ENCODE results near the gene CACNA2D3.

Gene CACNA2D3

GRCh38 chr3:54120657-54121413, 1.5 kb upstream of the CACNA2D3 start:
- Mint-ChIP-seq H3K4me1 (ENCODE audit: low read depth) (no peaks in the 10 kb centered on the region), H3K36me3 (ENCODE audit: low read depth) (no peaks in the 10 kb centered on the region), H3K9me3 (peaks cover 10% of the 10 kb centered on the region), H3K27ac (no peak overlapping the region), H3K27me3 (peaks cover 70% of the 10 kb centered on the region), H3K4me3 (no peak overlapping the region)
- intact Hi-C loops (cut with micrococcal nuclease), result no loop called here

- H3K9me3 Mint-ChIP-seq, result peaks cover 2% of the 10 kb centered on the region
- intact Hi-C loops (cut with micrococcal nuclease), result no loop called here
- H3K4me3 Mint-ChIP-seq, result no peak overlapping the region
- no peak overlapping the region for H3K27ac Mint-ChIP-seq
- H3K27me3 Mint-ChIP-seq, result peaks cover 68% of the 10 kb centered on the region
- no peaks in the 10 kb centered on the region for H3K36me3 Mint-ChIP-seq (ENCODE audit: low read depth)
- H3K4me1 Mint-ChIP-seq (ENCODE audit: low read depth), result no peaks in the 10 kb centered on the region
These were observed 683 bp upstream of the CACNA2D3 start for GRCh38 chr3:54121414-54122323.

DNA sequence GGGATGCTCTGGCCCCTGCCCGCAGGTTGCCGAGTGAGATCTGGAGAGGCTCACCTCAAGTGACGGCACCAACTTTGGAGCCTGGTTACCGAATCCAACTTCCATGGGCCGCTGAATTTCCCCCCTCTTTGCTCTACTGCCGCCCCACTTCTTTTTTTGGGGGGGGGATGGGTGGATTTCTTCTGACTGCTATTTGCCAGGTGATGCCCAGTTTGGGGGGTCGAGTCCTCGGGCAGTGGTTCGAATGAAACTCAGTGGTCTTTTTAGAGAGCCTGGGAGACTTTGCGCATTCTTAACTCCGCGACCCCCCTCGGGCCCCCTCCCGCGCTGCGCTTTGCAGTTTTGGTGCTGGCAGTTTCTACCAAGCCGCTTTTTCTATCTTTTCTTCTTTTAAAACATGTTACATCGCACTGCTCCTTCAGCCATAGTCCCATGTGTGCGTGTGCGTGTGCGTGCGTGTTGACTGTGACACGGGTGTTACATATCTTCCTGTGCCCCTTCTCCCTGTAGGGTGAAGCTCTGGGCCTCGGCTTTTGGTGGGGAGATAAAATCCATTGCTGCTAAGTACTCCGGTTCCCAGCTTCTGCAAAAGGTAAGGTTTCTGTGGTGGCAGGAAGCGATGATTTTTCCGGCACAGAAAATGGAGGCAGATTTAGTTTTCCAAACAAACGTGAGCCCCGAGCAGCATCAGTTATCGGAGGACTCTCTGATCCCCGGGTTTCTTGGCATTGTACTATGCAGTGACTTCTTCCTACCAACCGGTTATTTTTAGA, 837 bp downstream of the CACNA2D3 start:
- no peak overlapping the region for H3K27ac Mint-ChIP-seq
- H3K36me3 Mint-ChIP-seq (ENCODE audit: low read depth), result no peaks in the 10 kb centered on the region
- peaks cover 64% of the 10 kb centered on the region for H3K27me3 Mint-ChIP-seq
- intact Hi-C loops (cut with micrococcal nuclease), result no loop called here
- no peaks in the 10 kb centered on the region for H3K4me1 Mint-ChIP-seq (ENCODE audit: low read depth)
- no peak overlapping the region for H3K4me3 Mint-ChIP-seq
- H3K9me3 Mint-ChIP-seq, result no peaks in the 10 kb centered on the region

DNA sequence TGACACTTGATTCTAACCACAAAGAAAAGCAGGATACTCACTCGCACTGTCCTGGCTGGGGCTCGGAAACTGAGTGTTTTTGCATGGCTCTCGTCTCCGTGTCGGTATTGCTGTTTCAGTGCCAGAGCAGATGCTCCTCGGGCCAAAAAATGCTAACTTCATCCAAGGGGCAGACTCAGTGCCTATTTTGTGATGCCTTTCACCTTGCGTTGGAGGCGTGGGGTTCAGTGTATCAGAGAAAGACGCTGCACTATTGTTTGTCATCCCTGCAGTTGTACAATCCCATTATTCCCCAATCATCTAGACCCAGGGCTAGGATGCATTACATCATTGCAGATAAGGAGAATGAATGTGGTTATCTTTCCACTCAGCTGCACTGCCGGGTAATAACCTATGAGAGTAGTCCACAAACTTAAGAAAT, 1.4 kb downstream of the CACNA2D3 start:
- Mint-ChIP-seq H3K9me3 (no peaks in the 10 kb centered on the region), H3K4me1 (ENCODE audit: low read depth) (no peaks in the 10 kb centered on the region), H3K27ac (no peak overlapping the region), H3K4me3 (no peak overlapping the region), H3K27me3 (peaks cover 63% of the 10 kb centered on the region), H3K36me3 (ENCODE audit: low read depth) (no peaks in the 10 kb centered on the region)
- intact Hi-C loops (cut with micrococcal nuclease), result no loop called here

GRCh38 chr3:54125300-54125699, 2.9 kb downstream of the CACNA2D3 start:
- Mint-ChIP-seq H3K4me3 (no peak overlapping the region), H3K4me1 (ENCODE audit: low read depth) (no peaks in the 10 kb centered on the region), H3K36me3 (ENCODE audit: low read depth) (no peaks in the 10 kb centered on the region)

GRCh38 chr3:54126551-54126950, 4.2 kb downstream of the CACNA2D3 start:
- H3K9me3 Mint-ChIP-seq, result no peaks in the 10 kb centered on the region
- no peak overlapping the region for H3K27ac Mint-ChIP-seq
- no peak overlapping the region for H3K4me3 Mint-ChIP-seq
- no peaks in the 10 kb centered on the region for H3K4me1 Mint-ChIP-seq (ENCODE audit: low read depth)
- H3K27me3 Mint-ChIP-seq, result peaks cover 40% of the 10 kb centered on the region
- intact Hi-C loops (cut with micrococcal nuclease), result no loop called here
- H3K36me3 Mint-ChIP-seq (ENCODE audit: low read depth), result no peaks in the 10 kb centered on the region

More at GRCh38 chr3:54125300-54125699, 2.9 kb downstream of the CACNA2D3 start:
- intact Hi-C loops (cut with micrococcal nuclease), result no loop called here
- Mint-ChIP-seq H3K27me3 (peaks cover 49% of the 10 kb centered on the region), H3K9me3 (no peaks in the 10 kb centered on the region), H3K27ac (no peak overlapping the region)

DNA sequence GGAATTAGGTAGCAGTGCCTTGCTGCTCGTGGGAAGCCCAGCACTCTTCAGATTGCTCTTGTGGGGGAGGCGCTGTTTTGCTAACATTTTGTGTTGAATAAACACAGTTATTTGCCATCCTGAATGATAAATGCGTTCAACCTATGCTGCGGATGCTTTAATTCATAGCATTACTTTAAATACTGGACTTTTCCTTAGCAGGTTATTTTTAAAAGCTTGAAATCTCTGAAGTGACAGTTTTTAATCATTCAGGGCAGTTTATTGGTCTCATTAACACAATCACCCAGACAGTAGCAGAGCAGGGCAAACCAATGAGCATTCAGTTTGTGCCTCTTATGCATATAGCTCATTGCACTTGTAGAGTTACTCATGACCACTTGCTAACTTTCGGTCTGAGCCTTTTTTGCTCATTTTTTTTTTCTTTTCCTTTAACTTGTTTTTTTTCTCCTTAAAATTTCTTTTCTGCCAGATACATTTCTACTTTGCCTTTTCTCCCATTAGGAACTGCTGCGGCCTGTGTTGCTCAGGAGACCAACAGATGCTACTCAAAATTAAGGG, 5.2 kb downstream of the CACNA2D3 start:
- Mint-ChIP-seq H3K9me3 (no peaks in the 10 kb centered on the region), H3K4me3 (no peak overlapping the region), H3K27me3 (peaks cover 38% of the 10 kb centered on the region), H3K36me3 (ENCODE audit: low read depth) (no peaks in the 10 kb centered on the region), H3K27ac (no peak overlapping the region), H3K4me1 (ENCODE audit: low read depth) (no peaks in the 10 kb centered on the region)
- intact Hi-C loops (cut with micrococcal nuclease), result no loop called here

DNA sequence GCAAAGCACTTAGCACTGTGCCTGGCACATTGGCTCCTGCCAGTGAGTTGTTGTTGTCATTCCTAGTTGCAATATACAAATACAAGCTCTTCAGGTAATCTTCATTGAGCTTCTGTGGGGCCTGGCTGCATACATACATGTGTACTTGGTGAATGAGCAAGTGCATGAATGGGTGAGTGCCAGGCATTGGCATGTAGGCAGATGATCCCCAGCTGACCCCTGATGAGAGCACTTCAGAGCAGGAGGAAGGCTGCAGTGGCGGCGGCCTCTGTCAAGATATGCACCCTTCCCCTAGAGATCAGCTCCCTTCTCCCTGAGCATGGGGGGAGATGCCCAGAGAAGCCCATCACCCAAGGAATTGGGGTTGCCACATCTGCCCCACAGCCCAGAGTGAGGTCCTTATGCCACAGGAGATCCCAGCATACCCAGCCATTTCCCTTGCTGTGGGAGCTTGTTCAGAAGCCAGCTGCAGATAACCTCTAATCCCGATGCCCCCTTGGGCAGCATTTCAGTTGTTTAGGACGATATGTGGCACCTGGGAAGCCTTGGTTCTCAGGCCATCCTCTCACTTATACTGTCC, 8.8 kb downstream of the CACNA2D3 start:
- H3K9me3 Mint-ChIP-seq, result no peaks in the 10 kb centered on the region
- H3K27ac Mint-ChIP-seq, result no peak overlapping the region
- peaks cover 14% of the 10 kb centered on the region for H3K27me3 Mint-ChIP-seq
- intact Hi-C loops (cut with micrococcal nuclease), result no loop called here
- H3K4me1 Mint-ChIP-seq (ENCODE audit: low read depth), result no peaks in the 10 kb centered on the region
- no peaks in the 10 kb centered on the region for H3K36me3 Mint-ChIP-seq (ENCODE audit: low read depth)
- no peak overlapping the region for H3K4me3 Mint-ChIP-seq

DNA sequence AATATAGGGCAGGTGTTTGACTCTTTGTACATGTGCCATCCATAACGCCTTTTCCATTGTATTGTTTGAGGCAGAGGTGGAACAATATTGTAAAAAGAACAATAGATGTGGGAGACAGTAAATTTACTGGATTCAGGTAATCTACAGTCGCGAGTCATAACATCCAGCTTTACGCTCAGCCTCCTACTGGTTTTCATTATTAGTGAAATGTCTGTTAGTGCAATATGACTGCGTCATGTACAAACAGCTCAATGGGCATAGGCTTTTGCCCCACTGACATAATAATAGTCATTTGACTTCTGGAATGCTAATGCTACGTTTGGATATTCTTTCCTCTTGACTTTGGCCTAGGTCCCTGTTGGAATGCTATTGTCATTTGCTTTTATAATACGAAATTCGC, 9.5 kb downstream of the CACNA2D3 start:
- Mint-ChIP-seq H3K36me3 (ENCODE audit: low read depth) (no peaks in the 10 kb centered on the region), H3K4me1 (ENCODE audit: low read depth) (no peaks in the 10 kb centered on the region), H3K4me3 (no peak overlapping the region), H3K27ac (no peak overlapping the region), H3K9me3 (no peaks in the 10 kb centered on the region), H3K27me3 (peaks cover 10% of the 10 kb centered on the region)
- intact Hi-C loops (cut with micrococcal nuclease), result no loop called here

- intact Hi-C loops (cut with micrococcal nuclease), result no loop called here
- Mint-ChIP-seq H3K36me3 (ENCODE audit: low read depth) (no peaks in the 10 kb centered on the region), H3K27me3 (peaks cover 10% of the 10 kb centered on the region), H3K4me3 (no peak overlapping the region), H3K4me1 (ENCODE audit: low read depth) (no peaks in the 10 kb centered on the region), H3K27ac (no peak overlapping the region), H3K9me3 (no peaks in the 10 kb centered on the region)
These were observed 10.3 kb downstream of the CACNA2D3 start for GRCh38 chr3:54132685-54133084.

- intact Hi-C loops (cut with micrococcal nuclease), result no loop called here
- H3K27me3 Mint-ChIP-seq, result peaks cover 6% of the 10 kb centered on the region
- no peak overlapping the region for H3K4me3 Mint-ChIP-seq
- H3K9me3 Mint-ChIP-seq, result no peaks in the 10 kb centered on the region
- no peak overlapping the region for H3K27ac Mint-ChIP-seq
- no peaks in the 10 kb centered on the region for H3K36me3 Mint-ChIP-seq (ENCODE audit: low read depth)
- no peaks in the 10 kb centered on the region for H3K4me1 Mint-ChIP-seq (ENCODE audit: low read depth)
These were observed 10.8 kb downstream of the CACNA2D3 start for GRCh38 chr3:54133196-54133595.

GRCh38 chr3:54134155-54134554, 11.8 kb downstream of the CACNA2D3 start:
- Mint-ChIP-seq H3K27ac (no peak overlapping the region), H3K4me1 (ENCODE audit: low read depth) (no peaks in the 10 kb centered on the region), H3K9me3 (no peaks in the 10 kb centered on the region), H3K4me3 (no peak overlapping the region), H3K27me3 (peaks cover 6% of the 10 kb centered on the region), H3K36me3 (ENCODE audit: low read depth) (no peaks in the 10 kb centered on the region)
- intact Hi-C loops (cut with micrococcal nuclease), result no loop called here

- Mint-ChIP-seq H3K4me3 (no peak overlapping the region), H3K27me3 (peaks cover 6% of the 10 kb centered on the region), H3K36me3 (ENCODE audit: low read depth) (no peaks in the 10 kb centered on the region), H3K9me3 (no peaks in the 10 kb centered on the region), H3K27ac (no peak overlapping the region), H3K4me1 (ENCODE audit: low read depth) (no peaks in the 10 kb centered on the region)
- intact Hi-C loops (cut with micrococcal nuclease), result no loop called here
These were observed 12.4 kb downstream of the CACNA2D3 start for GRCh38 chr3:54134713-54135112.

All from dendritic cell treated with granulocyte-macrophage colony-stimulating factor and Interleukin-4, amounts not matched to agents 40 ng/mL and 50 ng/mL, for 4 days (primary cell).